HG02981 (cell line): Measurements from ENCODE around the gene HAUS8.

Experiments
- ATAC-seq: cut with Tn5 transposase; IDR thresholded peaks from one replicate; pipeline ENCODE4 v1.9.1; 2021; ENCODE audit warnings: mild to moderate bottlenecking, moderate library complexity; ENCODE audit not compliant: unreplicated experiment

Gene HAUS8

DNA sequence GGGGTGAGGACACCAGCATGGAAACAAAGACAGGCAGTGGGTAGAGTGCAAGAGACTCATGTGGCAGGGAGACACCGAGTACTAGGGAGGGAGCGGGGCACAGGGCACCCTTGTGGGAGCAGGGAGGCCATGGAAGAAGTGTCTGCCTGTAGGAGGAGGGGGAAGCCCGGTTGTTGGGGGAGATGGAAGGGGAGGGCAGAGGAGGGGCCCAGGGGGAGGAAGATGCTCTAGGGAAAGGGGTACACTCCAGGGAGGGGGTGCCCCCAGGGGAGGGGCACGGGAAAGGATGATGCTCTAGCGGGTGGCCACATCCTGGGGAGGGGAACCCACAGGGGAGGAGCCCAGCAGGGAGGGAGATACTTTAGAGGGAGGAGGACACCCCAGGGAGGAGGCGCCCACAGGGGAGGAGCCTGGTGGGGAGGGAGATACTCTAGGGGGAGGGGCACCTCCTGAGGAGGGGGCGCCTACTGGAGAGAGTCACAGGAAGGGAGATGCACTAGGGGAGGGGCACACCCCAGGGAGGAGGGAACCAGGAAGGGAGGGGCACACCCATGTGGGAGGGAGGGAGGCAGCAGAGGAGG, 73.6 kb downstream of the HAUS8 start:
- ATAC-seq = no peak
